GM23248 (cell line): ENCODE data around the gene FILIP1L.

Experiments
- EZH2 ChIP-seq: fragments of 200-600 bp; sonication (generic); IDR thresholded peaks from 2 replicates; pipeline ENCODE4 v1.6.1; 2018; ENCODE audit warnings: antibody characterized with exemption, mild to moderate bottlenecking; ENCODE audit not compliant: insufficient read depth, poor library complexity, severe bottlenecking
- EZH2phosphoT487 ChIP-seq: fragments of 200-600 bp; sonication (generic); IDR thresholded peaks from 2 replicates; pipeline ENCODE4 v1.6.1; 2018; ENCODE audit warnings: antibody characterized with exemption, moderate library complexity, mild to moderate bottlenecking, low read depth; ENCODE audit not compliant: insufficient read depth

- TF ChIP-seq EZH2phosphoT487: no peak
- TF ChIP-seq EZH2: no peak
Measured at GRCh38 chr3:99941211-99941610, 173.1 kb downstream of the FILIP1L start.
